H1 (cell line): ENCODE measurements around the gene ADGRL3. TPM values are rescaled to one million over a fixed set of nuclear protein-coding genes. Genes with fewer than 3 reads are reported as not detected.

Experiments used
- ATF2 ChIP-seq: IDR thresholded peaks from 2 replicates; pipeline ENCODE4 v1.6.1; 2012; ENCODE audit warnings: low read length, inconsistent platforms
- ATF3 ChIP-seq: IDR thresholded peaks from 2 replicates; pipeline ENCODE4 v1.6.1; 2011; ENCODE audit warnings: low read depth, mild to moderate bottlenecking, low read length; ENCODE audit not compliant: insufficient read depth
- POLR2A ChIP-seq, 2 experiments: IDR thresholded peaks; 1 replicate in 1 of 2; 2 replicates in 1 of 2; pipeline ENCODE4 v1.6.1; 2011; ENCODE audit warnings: low read depth in 2 of 2, low read length in 2 of 2, mild to moderate bottlenecking in 2 of 2; ENCODE audit errors: control extremely low read depth in 1 of 2
- polyA plus RNA-seq, 7 experiments: library from polyadenylated mRNA; depleted of rRNA in 3 of 7; stranded (reverse) in 5 of 7; unstranded in 2 of 7; fragments of >200 nt in 5 of 7; fragments of 200-250 nt in 2 of 7; gene quantifications; 1 replicate in 5 of 7; 2 replicates in 1 of 7; 4 replicates in 1 of 7; pipeline versions ENCODE4 v1.2.1 to v1.2.3, GENCODE V29; 2011 to 2013; ENCODE audit warnings: missing spikeins in 2 of 7, mixed read lengths in 2 of 7
- total RNA-seq: library from RNA; stranded (reverse); fragmentation: NEBNext Ultra II Directional; extraction: Animal tissue kit (Norgen Biotek cat#: 25700); gene quantifications from 2 replicates; pipeline ENCODE4 v1.2.1, GENCODE V29; 2021

ADGRL3 gene
- total and polyA plus RNA-seq, 2 of the 8 experiments (the other 6 are each of a cell fraction or from before 2014, with no cell fraction given), result 6.6 to 13.0 TPM

- TF ChIP-seq ATF2 (no peak), ATF3 (no peak), POLR2A (IDR thresholded peaks at IDR 0.05; ENCODE audit: control extremely low read depth in 1 of 2, low read depth in 2 of 2, low read length in 2 of 2) (no peak)
These were observed 875.4 kb downstream of the ADGRL3 start (continued) for GRCh38 chr4:62075521-62075920.
